ENCODE measurements around the gene PSRC1. TPM values are rescaled to one million over a fixed set of nuclear protein-coding genes. Genes with fewer than 3 reads are reported as not detected.

Gene PSRC1
- total RNA-seq, 1 donor from 2014 or later: 17.6 TPM

DNA sequence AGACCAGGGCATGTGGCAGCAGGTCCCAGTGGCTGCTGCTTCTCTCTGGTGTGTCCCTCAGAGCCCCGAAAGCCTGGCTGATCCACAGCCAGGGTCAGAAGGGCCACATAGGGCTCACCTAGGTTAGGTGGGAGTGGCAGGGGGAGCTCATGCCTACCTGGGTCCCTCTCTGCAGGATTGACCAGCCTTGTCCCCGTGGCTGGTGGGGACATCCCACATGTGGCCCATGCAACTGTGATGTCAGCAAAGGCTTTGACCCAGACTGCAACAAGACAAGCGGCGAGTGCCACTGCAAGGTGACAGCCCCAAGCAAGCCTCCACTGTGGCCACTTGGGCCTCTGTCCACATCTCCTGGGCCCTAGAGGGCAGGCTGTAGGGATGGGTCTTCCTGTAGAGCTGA, 17.9 kb downstream of the PSRC1 start:
- H3K36me3 Mint-ChIP-seq: peaks cover 6% of the 10 kb centered on the region
- H3K27me3 Mint-ChIP-seq (ENCODE audit: low read depth): no peaks in the 10 kb centered on the region
- no peak for DNase-seq (ENCODE audit: low spot score in 2 of 2, unreplicated experiment in 2 of 2)
- H3K4me1 Mint-ChIP-seq: peaks cover 5% of the 10 kb centered on the region
- TF ChIP-seq CTCF (IDR thresholded peaks at IDR 0.05; ENCODE audit: unreplicated experiment): no peak
- H3K4me3 Mint-ChIP-seq: no peak overlapping the region
- H3K27ac Mint-ChIP-seq: no peak overlapping the region
- no peaks in the 10 kb centered on the region for H3K9me3 Mint-ChIP-seq

DNA sequence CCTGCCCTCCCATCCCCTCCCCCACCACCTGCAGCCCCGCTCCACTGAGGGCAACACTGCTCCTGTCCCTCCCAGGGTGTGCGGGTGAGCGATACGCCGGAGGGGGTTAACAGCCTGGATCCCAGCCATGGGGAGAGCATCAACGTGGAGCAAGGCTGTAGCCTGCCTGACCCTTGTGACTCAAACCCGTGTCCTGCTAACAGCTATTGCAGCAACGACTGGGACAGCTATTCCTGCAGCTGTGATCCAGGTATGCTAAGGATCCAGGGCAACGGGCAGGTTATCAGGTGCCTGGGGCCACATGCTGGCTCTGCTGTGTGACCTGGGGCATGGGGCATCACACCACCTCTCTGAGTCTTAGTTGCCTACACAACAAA, 18.6 kb downstream of the PSRC1 start:
- no peak for TF ChIP-seq CTCF (IDR thresholded peaks at IDR 0.05; ENCODE audit: unreplicated experiment)
- H3K36me3 Mint-ChIP-seq: peaks cover 3% of the 10 kb centered on the region
- H3K4me3 Mint-ChIP-seq: no peak overlapping the region
- DNase-seq (ENCODE audit: low spot score in 2 of 2, unreplicated experiment in 2 of 2): no peak
- no peaks in the 10 kb centered on the region for H3K27me3 Mint-ChIP-seq (ENCODE audit: low read depth)
- no peaks in the 10 kb centered on the region for H3K9me3 Mint-ChIP-seq
- peaks cover 5% of the 10 kb centered on the region for H3K4me1 Mint-ChIP-seq
- H3K27ac Mint-ChIP-seq: no peak overlapping the region

DNA sequence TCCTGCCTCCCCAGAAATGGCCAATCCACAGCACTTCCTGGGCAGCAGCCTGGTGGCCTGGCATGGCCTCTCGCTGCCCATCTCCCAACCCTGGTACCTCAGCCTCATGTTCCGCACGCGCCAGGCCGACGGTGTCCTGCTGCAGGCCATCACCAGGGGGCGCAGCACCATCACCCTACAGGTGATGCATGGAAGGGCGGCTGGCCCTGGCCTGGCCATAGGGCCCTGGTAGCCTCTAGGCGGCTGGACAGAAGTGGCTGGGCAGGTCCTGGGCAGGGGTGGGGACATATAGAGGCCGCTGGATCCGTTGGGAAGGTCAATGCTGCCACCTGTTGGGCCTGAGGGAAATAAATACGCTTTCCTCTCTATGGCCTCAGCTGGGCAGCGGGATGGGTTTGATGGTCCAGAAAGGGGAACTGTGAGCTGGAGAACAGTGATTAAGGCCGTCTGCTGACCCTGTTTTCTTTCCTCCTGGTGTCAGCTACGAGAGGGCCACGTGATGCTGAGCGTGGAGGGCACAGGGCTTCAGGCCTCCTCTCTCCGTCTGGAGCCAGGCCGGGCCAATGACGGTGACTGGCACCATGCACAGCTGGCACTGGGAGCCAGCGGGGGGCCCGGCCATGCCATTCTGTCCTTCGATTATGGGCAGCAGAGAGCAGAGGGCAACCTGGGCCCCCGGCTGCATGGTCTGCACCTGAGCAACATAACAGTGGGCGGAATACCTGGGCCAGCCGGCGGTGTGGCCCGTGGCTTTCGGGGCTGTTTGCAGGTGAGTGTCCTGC, 19.2 kb downstream of the PSRC1 start:
- no peak overlapping the region for H3K4me3 Mint-ChIP-seq
- H3K27ac Mint-ChIP-seq: peak overlapping the region; percentile 50
- peaks cover 5% of the 10 kb centered on the region for H3K4me1 Mint-ChIP-seq
- DNase-seq (ENCODE audit: low spot score in 2 of 2, unreplicated experiment in 2 of 2): peak; percentile 60 to 87
- H3K36me3 Mint-ChIP-seq: peaks cover 3% of the 10 kb centered on the region
- TF ChIP-seq CTCF (IDR thresholded peaks at IDR 0.05; ENCODE audit: unreplicated experiment): peak; percentile 95
- no peaks in the 10 kb centered on the region for H3K9me3 Mint-ChIP-seq
- H3K27me3 Mint-ChIP-seq (ENCODE audit: low read depth): no peaks in the 10 kb centered on the region

DNA sequence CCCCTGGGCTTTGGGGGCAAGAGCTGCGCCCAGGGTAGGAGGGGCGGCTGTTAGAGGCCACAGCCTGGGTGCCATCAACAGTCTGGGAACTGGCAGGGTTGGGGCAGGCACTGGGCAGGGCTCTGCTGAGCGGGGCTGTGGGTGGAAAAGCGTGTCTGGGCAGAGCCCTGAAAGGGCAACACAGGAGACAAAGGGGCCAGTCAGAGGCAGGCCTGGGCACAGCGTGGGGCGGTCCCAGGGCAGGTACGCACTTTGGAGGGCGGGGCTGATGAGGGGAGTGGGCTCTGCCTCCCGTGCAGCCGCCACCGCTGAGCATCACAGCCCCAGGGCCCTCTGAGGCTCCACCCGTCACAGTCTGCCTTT, 19.7 kb downstream of the PSRC1 start:
- peak overlapping the region; percentile 50 for H3K27ac Mint-ChIP-seq
- no peaks in the 10 kb centered on the region for H3K9me3 Mint-ChIP-seq
- peaks cover 2% of the 10 kb centered on the region for H3K36me3 Mint-ChIP-seq
- peaks cover 5% of the 10 kb centered on the region for H3K4me1 Mint-ChIP-seq
- H3K4me3 Mint-ChIP-seq: no peak overlapping the region
- no peak for DNase-seq (ENCODE audit: low spot score in 2 of 2, unreplicated experiment in 2 of 2)
- no peak for TF ChIP-seq CTCF (IDR thresholded peaks at IDR 0.05; ENCODE audit: unreplicated experiment)
- no peaks in the 10 kb centered on the region for H3K27me3 Mint-ChIP-seq (ENCODE audit: low read depth)

GRCh38 chr1:109262231-109263055, 20.5 kb downstream of the PSRC1 start:
- Mint-ChIP-seq H3K27me3 (ENCODE audit: low read depth) (no peaks in the 10 kb centered on the region), H3K9me3 (no peaks in the 10 kb centered on the region), H3K4me1 (peaks cover 5% of the 10 kb centered on the region), H3K27ac (no peak overlapping the region), H3K36me3 (no peaks in the 10 kb centered on the region), H3K4me3 (no peak overlapping the region)
- no peak for TF ChIP-seq CTCF (IDR thresholded peaks at IDR 0.05; ENCODE audit: unreplicated experiment)
- no peak for DNase-seq (ENCODE audit: low spot score in 2 of 2, unreplicated experiment in 2 of 2)

Measured in mesothelial cell of epicardium (in vitro differentiated cells).